SU-DHL-6 (cell line): ENCODE data around the gene KRT81.
"Not testable (repeated sequence)": the region's sequence is repeated elsewhere in the genome, so short reads cannot be mapped to it uniquely, and the experiment has no call there.

Experiments
- H2AFZ ChIP-seq: fragments of 200-600 bp; sonication (generic); 2 replicates; pipeline ENCODE4 v1.6.1; 2014; ENCODE audit warnings: low read depth, mild to moderate bottlenecking, moderate library complexity, mixed read lengths, antibody characterized with exemption, low read length; ENCODE audit not compliant: severe bottlenecking
- H3F3A ChIP-seq: fragments of 200-600 bp; shearing (Covaris generic); 2 replicates; pipeline ENCODE4 v1.6.0; 2016; ENCODE audit warnings: antibody characterized with exemption, mild to moderate bottlenecking; ENCODE audit not compliant: insufficient read depth
- H3K27ac ChIP-seq: fragments of 200-600 bp; sonication (generic); 2 replicates; pipeline ENCODE4 v1.5.1; 2016; ENCODE audit warnings: low read depth, mild to moderate bottlenecking, low read length, moderate library complexity, mixed read lengths
- H3K27me3 ChIP-seq: fragments of 200-600 bp; sonication (generic), shearing (Covaris generic); 2 replicates; pipeline ENCODE4 v1.6.0; 2014; ENCODE audit warnings: mild to moderate bottlenecking, low read length
- H3K36me3 ChIP-seq: fragments of 200-600 bp; sonication (generic); 2 replicates; pipeline ENCODE4 v1.6.1; 2014; ENCODE audit warnings: mild to moderate bottlenecking, low read length, mixed read lengths
- H3K4me2 ChIP-seq: fragments of 300-600, 200-600 bp; shearing (Covaris generic), sonication (generic); 2 replicates; pipeline ENCODE4 v1.6.0; 2014; ENCODE audit warnings: low read length, low read depth, mild to moderate bottlenecking; ENCODE audit not compliant: poor library complexity, severe bottlenecking
- H3K4me3 ChIP-seq: fragments of 200-600 bp; sonication (generic); 2 replicates; pipeline ENCODE4 v1.5.1; 2014; ENCODE audit warnings: antibody characterized with exemption, low read length, mild to moderate bottlenecking, mixed read lengths; ENCODE audit not compliant: insufficient read depth, poor library complexity, severe bottlenecking
- H3K79me2 ChIP-seq: fragments of 200-600 bp; sonication (generic); 2 replicates; pipeline ENCODE4 v1.6.1; 2014; ENCODE audit warnings: mild to moderate bottlenecking, low read length, moderate library complexity; ENCODE audit not compliant: insufficient read depth
- H3K9ac ChIP-seq: fragments of 200-600 bp; sonication (generic); 2 replicates; pipeline ENCODE4 v1.7.0; 2014; ENCODE audit warnings: mild to moderate bottlenecking, low read length
- H3K9me2 ChIP-seq: fragments of 200-600 bp; sonication (generic); replicated peaks from 2 replicates; pipeline ENCODE4 v1.6.1; 2014; ENCODE audit warnings: low read length; ENCODE audit not compliant: insufficient read depth
- H3K9me3 ChIP-seq: fragments of 200-600 bp; sonication (generic); 2 replicates; pipeline ENCODE4 v1.6.1; 2014; ENCODE audit warnings: low read length, mixed read lengths; ENCODE audit not compliant: insufficient read depth
- H4K20me1 ChIP-seq: fragments of 200-600 bp; sonication (generic); 2 replicates; pipeline ENCODE4 v1.6.1; 2014; ENCODE audit warnings: low read depth, mild to moderate bottlenecking, antibody characterized with exemption, low read length, moderate library complexity, mixed read lengths
- EZH2phosphoT487 ChIP-seq: fragments of 200-600 bp; sonication (generic), shearing (Covaris generic); conservative IDR thresholded peaks from 2 replicates; pipeline ENCODE4 v1.6.1; 2018; ENCODE audit warnings: mild to moderate bottlenecking, antibody characterized with exemption, low read length, moderate library complexity, mixed read lengths
- TF ChIP-seq, protein P1 (sequence below): fragments of 200-600 bp; sonication (generic); IDR thresholded peaks from one replicate; pipeline ENCODE4 v1.5.1; 2017; ENCODE audit warnings: antibody characterized with exemption, mild to moderate bottlenecking, low read length, moderate library complexity; ENCODE audit not compliant: insufficient read depth, poor library complexity, severe bottlenecking

The KRT81 gene

DNA sequence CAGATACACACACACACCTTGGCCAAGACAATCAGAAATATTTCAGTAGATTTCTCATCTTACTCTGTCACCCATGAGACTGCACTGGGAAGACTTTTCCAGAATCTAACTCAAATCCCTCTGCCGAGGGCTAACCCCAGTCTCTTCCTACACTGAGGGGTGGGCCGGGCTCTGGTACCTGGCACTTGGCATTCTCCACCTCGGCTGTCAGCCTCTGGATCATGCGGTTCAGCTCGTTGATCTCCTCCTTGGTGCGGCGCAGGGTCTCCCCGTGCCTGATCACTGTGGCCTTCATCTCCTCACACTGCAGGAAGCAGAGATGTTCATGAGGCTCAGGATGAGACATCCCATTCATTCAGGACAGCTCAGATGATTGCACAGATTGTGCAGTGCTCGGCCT, 25.0 kb upstream of the KRT81 start:
- Histone ChIP-seq H2AFZ (no peak overlapping the region), H3K27me3 (no peaks in the 10 kb centered on the region)

DNA sequence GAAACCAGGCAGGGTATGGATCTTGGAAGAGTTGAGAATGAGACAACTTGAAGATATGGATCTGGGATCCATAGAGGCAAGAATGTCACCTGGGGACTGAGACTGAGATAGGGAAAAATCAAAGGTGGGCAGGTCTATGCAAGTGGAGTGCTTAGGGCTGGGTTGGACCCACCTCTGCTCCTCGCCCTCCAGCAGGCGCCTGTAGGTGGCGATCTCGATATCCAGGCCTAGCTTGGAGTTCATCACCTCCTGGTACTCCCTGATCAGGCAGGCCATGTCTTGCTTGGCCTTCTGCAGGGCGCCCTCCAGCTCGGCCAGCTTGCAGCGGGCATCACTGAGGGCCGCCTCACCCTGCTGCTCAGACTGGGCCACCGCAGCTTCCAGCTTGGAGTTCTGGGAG, 24.4 kb upstream of the KRT81 start:
- H3K27me3 ChIP-seq, H3K36me3 ChIP-seq, H3F3A ChIP-seq, H2AFZ ChIP-seq, H3K79me2 ChIP-seq, H3K9me2 ChIP-seq, H3K27ac ChIP-seq, H4K20me1 ChIP-seq, H3K9me3 ChIP-seq, H3K4me3 ChIP-seq, H3K4me2 ChIP-seq, H3K9ac ChIP-seq: not testable (repeated sequence)

More for the DNA sequence above, 25.0 kb upstream of the KRT81 start:
- Histone ChIP-seq H3K9me2 (no peaks in the 10 kb centered on the region), H4K20me1 (no peaks in the 10 kb centered on the region), H3K79me2 (no peaks in the 10 kb centered on the region), H3K27ac (no peak overlapping the region), H3K9ac (no peak overlapping the region), H3F3A (no peaks in the 10 kb centered on the region), H3K36me3 (no peaks in the 10 kb centered on the region), H3K9me3 (no peaks in the 10 kb centered on the region), H3K4me2 (no peak overlapping the region), H3K4me3 (no peak overlapping the region)
- TF ChIP-seq, protein P1, sequence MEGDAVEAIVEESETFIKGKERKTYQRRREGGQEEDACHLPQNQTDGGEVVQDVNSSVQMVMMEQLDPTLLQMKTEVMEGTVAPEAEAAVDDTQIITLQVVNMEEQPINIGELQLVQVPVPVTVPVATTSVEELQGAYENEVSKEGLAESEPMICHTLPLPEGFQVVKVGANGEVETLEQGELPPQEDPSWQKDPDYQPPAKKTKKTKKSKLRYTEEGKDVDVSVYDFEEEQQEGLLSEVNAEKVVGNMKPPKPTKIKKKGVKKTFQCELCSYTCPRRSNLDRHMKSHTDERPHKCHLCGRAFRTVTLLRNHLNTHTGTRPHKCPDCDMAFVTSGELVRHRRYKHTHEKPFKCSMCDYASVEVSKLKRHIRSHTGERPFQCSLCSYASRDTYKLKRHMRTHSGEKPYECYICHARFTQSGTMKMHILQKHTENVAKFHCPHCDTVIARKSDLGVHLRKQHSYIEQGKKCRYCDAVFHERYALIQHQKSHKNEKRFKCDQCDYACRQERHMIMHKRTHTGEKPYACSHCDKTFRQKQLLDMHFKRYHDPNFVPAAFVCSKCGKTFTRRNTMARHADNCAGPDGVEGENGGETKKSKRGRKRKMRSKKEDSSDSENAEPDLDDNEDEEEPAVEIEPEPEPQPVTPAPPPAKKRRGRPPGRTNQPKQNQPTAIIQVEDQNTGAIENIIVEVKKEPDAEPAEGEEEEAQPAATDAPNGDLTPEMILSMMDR: no peak
- no peak for TF ChIP-seq EZH2phosphoT487

DNA sequence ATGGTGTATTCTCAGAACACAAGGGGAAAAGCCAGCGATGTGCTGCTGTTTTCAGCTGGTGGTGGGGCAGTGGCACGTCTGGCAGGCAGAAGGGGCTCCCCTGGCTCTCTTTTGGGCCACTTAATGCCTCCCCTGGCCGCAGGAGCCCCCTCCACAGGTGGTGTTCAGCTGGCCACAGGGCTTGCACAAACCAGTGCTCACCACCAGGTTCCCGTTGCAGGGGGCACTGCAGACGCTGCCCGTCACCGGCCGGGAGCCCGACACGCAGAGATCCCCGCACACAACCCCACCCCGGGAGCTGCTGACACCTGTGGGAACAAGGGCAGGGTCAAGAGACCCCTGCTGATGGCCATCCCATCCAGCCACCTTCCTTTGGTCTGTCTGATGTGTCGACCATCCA, 23.2 kb upstream of the KRT81 start:
- Histone ChIP-seq H3K36me3 (no peaks in the 10 kb centered on the region), H3F3A (no peaks in the 10 kb centered on the region), H3K9ac (no peak overlapping the region), H3K4me3 (no peak overlapping the region), H4K20me1 (no peaks in the 10 kb centered on the region), H3K9me3 (no peaks in the 10 kb centered on the region), H3K79me2 (no peaks in the 10 kb centered on the region), H3K9me2 (no peaks in the 10 kb centered on the region), H2AFZ (no peak overlapping the region), H3K27me3 (no peaks in the 10 kb centered on the region; the same call in 1 of the 2 replicates), H3K4me2 (no peak overlapping the region), H3K27ac (no peak overlapping the region)
- no peak for TF ChIP-seq EZH2phosphoT487

DNA sequence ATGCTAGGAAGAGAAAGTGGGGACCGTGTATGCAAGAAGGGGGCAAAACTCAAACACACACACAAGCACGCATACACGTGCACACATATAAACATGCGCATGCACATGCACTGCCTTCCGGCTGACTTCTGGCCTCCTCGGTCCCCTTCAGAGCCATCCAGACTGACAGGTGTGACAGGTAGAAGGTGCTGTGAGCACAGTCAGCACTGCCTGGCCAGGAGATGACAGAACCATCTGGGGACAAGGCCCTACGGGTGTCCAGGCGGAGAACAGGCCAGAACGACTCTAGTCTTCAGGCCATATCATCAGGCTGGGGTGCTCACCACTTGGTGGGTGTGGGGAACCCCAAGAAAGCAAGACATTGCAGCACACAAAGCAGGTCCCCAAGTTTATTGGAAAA, 22.6 kb upstream of the KRT81 start:
- H3K4me2 ChIP-seq: no peak overlapping the region
- H4K20me1 ChIP-seq: no peaks in the 10 kb centered on the region
- no peak overlapping the region for H3K9ac ChIP-seq
- H3K4me3 ChIP-seq: no peak overlapping the region
- H3K36me3 ChIP-seq: no peaks in the 10 kb centered on the region
- H3K27ac ChIP-seq: no peak overlapping the region
- no peaks in the 10 kb centered on the region; the same call in 1 of the 2 replicates for H3K27me3 ChIP-seq
- TF ChIP-seq, protein P1: no peak
- no peak for TF ChIP-seq EZH2phosphoT487
- no peaks in the 10 kb centered on the region for H3F3A ChIP-seq
- no peaks in the 10 kb centered on the region for H3K79me2 ChIP-seq
- no peaks in the 10 kb centered on the region for H3K9me2 ChIP-seq
- H3K9me3 ChIP-seq: no peaks in the 10 kb centered on the region
- H2AFZ ChIP-seq: no peak overlapping the region
